Measurements from ENCODE around the gene WWP2.
A peak's percentile ranks its signal among the peaks of the same experiment; 100 is the strongest.

WWP2 gene

GRCh38 chr16:69865701-69866100 is 103.6 kb downstream of the WWP2 start:
- Mint-ChIP-seq H3K4me1 (no peaks in the 10 kb centered on the region), H3K27me3 (no peaks in the 10 kb centered on the region), H3K9me3 (no peaks in the 10 kb centered on the region), H3K27ac (no peak overlapping the region), H3K36me3 (peaks cover 29% of the 10 kb centered on the region), H3K4me3 (no peak overlapping the region)
- no peak for ATAC-seq

GRCh38 chr16:69867784-69868560 is 105.8 kb downstream of the WWP2 start:
- peaks cover 37% of the 10 kb centered on the region for H3K36me3 Mint-ChIP-seq
- H3K27me3 Mint-ChIP-seq: no peaks in the 10 kb centered on the region
- no peaks in the 10 kb centered on the region for H3K4me1 Mint-ChIP-seq
- H3K4me3 Mint-ChIP-seq: no peak overlapping the region
- peak overlapping the region; percentile 35 for H3K27ac Mint-ChIP-seq
- no peaks in the 10 kb centered on the region for H3K9me3 Mint-ChIP-seq
- no peak for ATAC-seq

GRCh38 chr16:69870761-69871160 is 108.6 kb downstream of the WWP2 start:
- H3K4me1 Mint-ChIP-seq: no peaks in the 10 kb centered on the region
- no peak overlapping the region for H3K4me3 Mint-ChIP-seq
- no peak overlapping the region for H3K27ac Mint-ChIP-seq
- peaks cover 2% of the 10 kb centered on the region for H3K9me3 Mint-ChIP-seq
- no peak for ATAC-seq
- no peaks in the 10 kb centered on the region for H3K27me3 Mint-ChIP-seq
- H3K36me3 Mint-ChIP-seq: peaks cover 64% of the 10 kb centered on the region

GRCh38 chr16:69871708-69872107 is 109.6 kb downstream of the WWP2 start:
- Mint-ChIP-seq H3K4me1 (no peaks in the 10 kb centered on the region), H3K4me3 (no peak overlapping the region), H3K9me3 (peaks cover 2% of the 10 kb centered on the region), H3K36me3 (peaks cover 69% of the 10 kb centered on the region), H3K27ac (no peak overlapping the region), H3K27me3 (no peaks in the 10 kb centered on the region)
- ATAC-seq: no peak

- peaks cover 81% of the 10 kb centered on the region for H3K36me3 Mint-ChIP-seq
- H3K27me3 Mint-ChIP-seq: no peaks in the 10 kb centered on the region
- ATAC-seq: no peak
- H3K27ac Mint-ChIP-seq: no peak overlapping the region
- H3K4me3 Mint-ChIP-seq: no peak overlapping the region
- H3K4me1 Mint-ChIP-seq: no peaks in the 10 kb centered on the region
- peaks cover 6% of the 10 kb centered on the region for H3K9me3 Mint-ChIP-seq
Observed at GRCh38 chr16:69872888-69873287, 110.8 kb downstream of the WWP2 start.

- Mint-ChIP-seq H3K27me3 (no peaks in the 10 kb centered on the region), H3K4me1 (no peaks in the 10 kb centered on the region), H3K27ac (no peak overlapping the region), H3K36me3 (peaks cover 86% of the 10 kb centered on the region), H3K9me3 (peaks cover 6% of the 10 kb centered on the region), H3K4me3 (no peak overlapping the region)
- no peak for ATAC-seq
Observed at GRCh38 chr16:69873783-69874182, 111.7 kb downstream of the WWP2 start.

- no peak for ATAC-seq
- Mint-ChIP-seq H3K27ac (no peak overlapping the region), H3K36me3 (peaks cover 91% of the 10 kb centered on the region), H3K27me3 (no peaks in the 10 kb centered on the region), H3K9me3 (peaks cover 6% of the 10 kb centered on the region), H3K4me3 (no peak overlapping the region), H3K4me1 (no peaks in the 10 kb centered on the region)
Observed at GRCh38 chr16:69874271-69874670, 112.1 kb downstream of the WWP2 start.

GRCh38 chr16:69880640-69881133 is 118.6 kb downstream of the WWP2 start:
- Mint-ChIP-seq H3K27me3 (no peaks in the 10 kb centered on the region), H3K27ac (no peak overlapping the region), H3K4me1 (no peaks in the 10 kb centered on the region), H3K9me3 (peaks cover 4% of the 10 kb centered on the region), H3K36me3 (peaks cover 65% of the 10 kb centered on the region), H3K4me3 (no peak overlapping the region)
- ATAC-seq: no peak

- Mint-ChIP-seq H3K4me3 (no peak overlapping the region), H3K27me3 (no peaks in the 10 kb centered on the region), H3K9me3 (peaks cover 4% of the 10 kb centered on the region), H3K27ac (no peak overlapping the region), H3K36me3 (peaks cover 60% of the 10 kb centered on the region), H3K4me1 (no peaks in the 10 kb centered on the region)
- no peak for ATAC-seq
Observed at GRCh38 chr16:69881141-69881540, 119.0 kb downstream of the WWP2 start.

GRCh38 chr16:69883744-69884143 is 121.6 kb downstream of the WWP2 start:
- Mint-ChIP-seq H3K4me3 (no peak overlapping the region), H3K27ac (no peak overlapping the region), H3K4me1 (no peaks in the 10 kb centered on the region), H3K9me3 (no peaks in the 10 kb centered on the region), H3K36me3 (peaks cover 49% of the 10 kb centered on the region), H3K27me3 (no peaks in the 10 kb centered on the region)
- no peak for ATAC-seq

- Mint-ChIP-seq H3K27me3 (no peaks in the 10 kb centered on the region), H3K36me3 (peaks cover 53% of the 10 kb centered on the region), H3K9me3 (no peaks in the 10 kb centered on the region), H3K27ac (no peak overlapping the region), H3K4me1 (no peaks in the 10 kb centered on the region), H3K4me3 (no peak overlapping the region)
- ATAC-seq: no peak
Observed at GRCh38 chr16:69885722-69886121, 123.6 kb downstream of the WWP2 start.

- peaks cover 51% of the 10 kb centered on the region for H3K36me3 Mint-ChIP-seq
- H3K4me3 Mint-ChIP-seq: no peak overlapping the region
- no peaks in the 10 kb centered on the region for H3K27me3 Mint-ChIP-seq
- no peak for ATAC-seq
- H3K4me1 Mint-ChIP-seq: no peaks in the 10 kb centered on the region
- no peaks in the 10 kb centered on the region for H3K9me3 Mint-ChIP-seq
- H3K27ac Mint-ChIP-seq: no peak overlapping the region
Observed at GRCh38 chr16:69886726-69887125, 124.6 kb downstream of the WWP2 start.

GRCh38 chr16:69888005-69888590 is 126.0 kb downstream of the WWP2 start:
- Mint-ChIP-seq H3K9me3 (no peaks in the 10 kb centered on the region), H3K36me3 (peaks cover 57% of the 10 kb centered on the region)

GRCh38 chr16:69889295-69889964 is 127.3 kb downstream of the WWP2 start:
- H3K27ac Mint-ChIP-seq: no peak overlapping the region
- H3K4me3 Mint-ChIP-seq: no peak overlapping the region
- ATAC-seq: no peak
- no peaks in the 10 kb centered on the region for H3K9me3 Mint-ChIP-seq
- H3K4me1 Mint-ChIP-seq: no peaks in the 10 kb centered on the region
- no peaks in the 10 kb centered on the region for H3K27me3 Mint-ChIP-seq
- H3K36me3 Mint-ChIP-seq: peaks cover 63% of the 10 kb centered on the region

More at GRCh38 chr16:69888005-69888590, 126.0 kb downstream of the WWP2 start:
- H3K27me3 Mint-ChIP-seq: no peaks in the 10 kb centered on the region
- H3K4me3 Mint-ChIP-seq: no peak overlapping the region
- ATAC-seq: no peak
- H3K27ac Mint-ChIP-seq: no peak overlapping the region
- H3K4me1 Mint-ChIP-seq: no peaks in the 10 kb centered on the region

GRCh38 chr16:69890114-69890891 is 128.2 kb downstream of the WWP2 start:
- Mint-ChIP-seq H3K36me3 (peaks cover 65% of the 10 kb centered on the region), H3K27me3 (no peaks in the 10 kb centered on the region), H3K27ac (no peak overlapping the region)

More at GRCh38 chr16:69890114-69890891, 128.2 kb downstream of the WWP2 start:
- Mint-ChIP-seq H3K4me1 (no peaks in the 10 kb centered on the region), H3K9me3 (no peaks in the 10 kb centered on the region), H3K4me3 (no peak overlapping the region)
- no peak for ATAC-seq

Data from stimulated activated memory B cell treated with anti-CD40 and anti-IgM and Interleukin-4, amounts not matched to agents 10 μg/mL and 1 μg/mL and 100 μg/mL, for 72 hours (primary cell).